Inflammatory macrophage (primary cell): ENCODE data around the gene NHLRC3.
"Not testable (repeated sequence)": the region's sequence is repeated elsewhere in the genome, so short reads cannot be mapped to it uniquely, and the experiment has no call there.

Source experiments
- DNase-seq, 2 donors: peaks; one replicate each; pipeline ENCODE4 v3.0.0-alpha.2; 2020 to 2022
- total RNA-seq, 18 experiments: gene quantifications; one replicate each; lab custom pipeline; 2026; ENCODE audit warnings: mixed read lengths in 6 of 18, inconsistent platforms in 2 of 18; lab: John Stamatoyannopoulos, UW

The NHLRC3 gene, protein sequence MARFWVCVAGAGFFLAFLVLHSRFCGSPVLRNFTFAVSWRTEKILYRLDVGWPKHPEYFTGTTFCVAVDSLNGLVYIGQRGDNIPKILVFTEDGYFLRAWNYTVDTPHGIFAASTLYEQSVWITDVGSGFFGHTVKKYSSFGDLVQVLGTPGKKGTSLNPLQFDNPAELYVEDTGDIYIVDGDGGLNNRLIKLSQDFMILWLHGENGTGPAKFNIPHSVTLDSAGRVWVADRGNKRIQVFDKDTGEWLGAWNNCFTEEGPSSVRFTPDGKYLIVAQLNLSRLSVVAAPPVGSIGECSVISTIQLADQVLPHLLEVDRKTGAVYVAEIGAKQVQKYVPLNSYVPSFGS
- 65.2 to 187 (median 117) reads per million in 18 experiments for total RNA-seq

- DNase-seq = peak; percentile 91 to 95
Observed at GRCh38 chr13:39037880-39038568, at the start of gene NHLRC3, which contains the start of gene PROSER1. Gene NHLRC3, plus strand, starts transcription at chr13:39038456. Its CDS starts 184 bp downstream, at chr13:39038640. Gene PROSER1, minus strand, starts transcription at chr13:39038089. Its CDS starts 847 bp downstream, at chr13:39037242.

DNA sequence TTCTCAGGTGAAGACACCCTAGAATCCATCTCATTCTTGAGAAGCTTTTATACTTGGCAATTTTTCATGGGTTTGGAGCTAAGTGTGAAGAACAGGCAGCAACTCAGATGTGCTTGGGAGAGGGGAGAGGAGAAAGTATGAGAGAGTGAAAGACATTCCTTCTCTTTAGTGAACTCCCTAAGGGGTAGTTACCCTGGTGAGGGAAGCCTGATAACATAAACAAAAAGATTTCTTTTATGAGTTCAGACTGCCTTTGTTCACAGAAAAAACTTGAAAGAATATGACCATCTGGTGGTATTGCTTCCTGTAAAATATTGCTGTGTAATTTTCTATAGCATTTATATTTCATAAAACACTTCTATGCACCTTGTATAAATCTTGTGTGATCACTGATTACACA is 47.6 kb upstream of the NHLRC3 start, which contains the start of gene STOML3:
Gene STOML3, minus strand, starts transcription at position 139 of the 400 bp plus-strand sequence. Its CDS starts 110 bp downstream, at position 29.
- DNase-seq = no peak

DNA sequence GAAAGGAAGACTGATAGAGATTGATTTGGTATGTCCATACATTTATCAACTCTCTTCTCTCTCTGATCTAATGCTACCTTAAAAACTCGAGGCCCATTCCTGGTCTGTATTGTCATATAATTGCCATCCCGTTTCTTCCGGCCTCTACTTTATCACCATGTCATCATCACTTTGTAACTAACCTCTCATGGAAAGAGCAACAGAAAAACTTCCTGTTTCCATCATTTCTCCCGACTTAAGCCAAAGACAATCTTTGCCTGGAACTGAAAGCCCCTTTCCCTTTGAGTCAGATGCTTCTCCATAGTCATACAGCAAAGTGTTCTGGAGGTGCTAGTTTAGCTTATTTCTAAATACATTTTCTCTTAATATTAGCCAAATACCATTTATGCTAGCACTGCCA is 44.9 kb upstream of the NHLRC3 start:
- no peak for DNase-seq

DNA sequence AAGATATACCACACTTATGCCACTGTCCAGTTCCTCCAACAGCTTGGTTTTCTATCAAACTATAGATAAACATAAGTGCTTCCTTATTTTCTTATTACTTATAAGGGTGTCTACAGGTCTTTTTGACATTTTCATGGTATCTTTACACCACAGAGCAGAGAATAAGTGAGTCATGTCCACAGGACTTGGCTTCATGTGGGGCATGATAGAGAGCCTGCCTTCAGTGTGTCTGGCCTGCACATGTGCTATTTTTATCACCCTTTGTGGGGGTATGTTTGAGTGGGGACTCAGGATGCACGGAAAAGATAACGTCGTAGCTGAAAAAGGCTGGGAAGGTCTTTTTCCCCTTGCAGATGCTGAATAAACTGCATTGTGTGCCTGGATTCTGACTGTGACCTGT is 39.5 kb upstream of the NHLRC3 start:
- DNase-seq = no peak

DNA sequence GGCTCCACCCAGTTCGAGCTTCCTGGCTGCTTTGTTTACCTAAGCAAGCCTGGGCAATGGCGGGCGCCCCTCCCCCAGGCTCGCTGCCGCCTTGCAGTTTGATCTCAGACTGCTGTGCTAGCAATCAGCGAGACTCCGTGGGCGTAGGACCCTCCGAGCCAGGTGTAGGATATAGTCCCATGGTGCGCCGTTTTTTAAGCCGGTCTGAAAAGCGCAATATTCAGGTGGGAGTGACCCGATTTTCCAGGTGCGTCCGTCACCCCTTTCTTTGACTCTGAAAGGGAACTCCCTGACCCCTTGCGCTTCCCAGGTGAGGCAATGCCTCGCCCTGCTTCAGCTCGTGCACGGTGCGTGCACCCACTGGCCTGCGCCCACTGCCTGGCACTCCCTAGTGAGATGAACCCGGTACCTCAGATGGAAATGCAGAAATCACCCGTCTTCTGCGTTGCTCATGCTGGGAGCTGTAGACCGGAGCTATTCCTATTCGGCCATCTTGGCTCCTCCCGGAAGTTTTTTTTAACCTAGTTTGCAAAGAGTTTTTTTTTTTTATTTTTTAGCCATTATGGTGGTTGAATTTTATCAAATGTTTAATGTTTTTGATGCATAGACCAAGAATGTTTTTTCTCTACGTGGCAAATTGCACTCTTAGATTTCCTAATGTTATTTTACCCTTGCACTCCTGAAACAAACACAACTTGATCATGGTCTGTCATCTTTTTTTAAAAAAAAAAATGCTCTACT is 31.7 kb upstream of the NHLRC3 start:
- not testable (repeated sequence) for DNase-seq

GRCh38 chr13:39012608-39013007 is 25.6 kb upstream of the NHLRC3 start:
- no peak for DNase-seq

- DNase-seq = no peak
Observed at GRCh38 chr13:39013462-39013861, 24.8 kb upstream of the NHLRC3 start.

- no peak for DNase-seq
Observed at GRCh38 chr13:39016087-39016486, 22.2 kb upstream of the NHLRC3 start.

GRCh38 chr13:39016787-39017186 is 21.5 kb upstream of the NHLRC3 start:
- DNase-seq = no peak

DNA sequence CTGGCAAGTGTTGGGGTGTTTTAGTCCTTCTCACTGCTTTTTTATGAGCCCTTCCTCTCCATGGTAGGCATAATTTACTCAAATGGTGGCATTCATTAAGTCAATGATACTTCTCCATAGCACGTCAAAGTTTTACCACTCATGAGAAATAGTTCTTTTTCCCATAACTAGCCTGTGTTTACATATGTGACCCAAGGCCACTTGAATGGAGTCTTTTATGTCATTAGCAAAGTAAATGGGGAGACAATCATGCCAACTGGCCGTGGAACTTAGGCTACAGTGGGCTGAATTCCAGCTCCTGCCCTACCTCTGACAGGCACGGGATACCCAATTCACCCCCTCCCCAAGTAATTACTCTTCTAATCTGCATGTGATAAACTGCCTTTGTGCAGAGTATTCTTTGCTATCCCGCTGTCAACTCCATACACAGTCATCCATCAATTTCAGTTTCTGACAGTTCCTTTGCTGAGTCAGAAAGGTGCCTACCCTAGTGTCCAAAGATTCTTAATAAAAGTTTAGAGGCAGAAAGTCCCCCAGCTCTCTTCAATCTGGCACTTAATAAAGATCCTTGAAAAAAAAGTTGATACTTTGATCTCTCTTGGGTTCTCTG is 17.3 kb upstream of the NHLRC3 start:
- DNase-seq = no peak

GRCh38 chr13:39023316-39023715 is 14.9 kb upstream of the NHLRC3 start:
- DNase-seq = no peak

- DNase-seq = no peak
Observed at GRCh38 chr13:39023761-39024160, 14.5 kb upstream of the NHLRC3 start.

GRCh38 chr13:39025433-39025839 is 12.8 kb upstream of the NHLRC3 start:
- no peak for DNase-seq

DNA sequence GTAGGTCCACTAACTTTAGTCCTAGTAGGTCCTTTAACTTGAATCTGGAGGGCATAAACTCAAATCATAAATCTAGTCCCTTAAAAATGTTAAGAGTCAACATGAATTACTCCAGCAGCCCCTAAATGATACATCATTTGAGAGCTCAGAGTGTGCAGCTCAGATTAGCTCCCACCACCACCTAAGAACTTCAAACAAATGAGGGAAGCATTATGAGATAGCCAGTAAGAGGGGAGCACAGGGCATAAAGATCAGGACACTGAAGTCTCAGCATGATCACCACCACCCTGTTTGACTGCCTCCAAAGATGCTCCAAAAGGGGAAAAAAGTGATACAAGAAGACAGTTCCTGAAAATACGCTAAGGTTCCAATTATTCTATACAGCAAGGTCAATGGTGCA is 6.1 kb upstream of the NHLRC3 start:
- no peak for DNase-seq

- no peak for DNase-seq
Observed at GRCh38 chr13:39034085-39034484, 4.2 kb upstream of the NHLRC3 start.

- no peak for DNase-seq
Observed at GRCh38 chr13:39035204-39035603, 3.1 kb upstream of the NHLRC3 start.

GRCh38 chr13:39035799-39036198 is 2.5 kb upstream of the NHLRC3 start:
- no peak for DNase-seq

- no peak for DNase-seq
Observed at GRCh38 chr13:39036212-39036611, 2.0 kb upstream of the NHLRC3 start.

DNA sequence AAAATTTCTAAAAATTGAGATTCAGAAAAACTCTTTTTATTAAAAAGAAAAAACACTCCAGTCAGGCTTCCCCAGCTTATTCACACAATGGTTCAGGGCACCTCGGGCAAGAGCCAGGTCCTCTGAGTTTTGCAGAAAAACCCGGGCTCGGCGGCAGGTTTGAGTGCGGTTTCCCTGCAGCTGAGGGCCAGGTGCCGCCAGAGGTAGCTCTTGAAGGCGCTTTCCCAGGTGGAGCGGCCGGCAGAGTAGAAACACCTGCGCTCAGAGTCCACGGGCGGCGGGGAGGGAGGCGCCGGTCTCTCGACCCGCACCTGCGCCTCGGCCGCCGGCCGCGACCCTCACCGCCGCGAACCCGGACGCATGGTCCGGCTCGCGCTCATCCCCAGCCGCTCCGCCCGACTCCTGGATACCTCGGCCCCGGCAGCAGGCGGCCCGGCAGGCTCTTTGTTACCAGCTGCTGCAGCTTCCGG is 811 bp upstream of the NHLRC3 start:
- DNase-seq = no peak

DNA sequence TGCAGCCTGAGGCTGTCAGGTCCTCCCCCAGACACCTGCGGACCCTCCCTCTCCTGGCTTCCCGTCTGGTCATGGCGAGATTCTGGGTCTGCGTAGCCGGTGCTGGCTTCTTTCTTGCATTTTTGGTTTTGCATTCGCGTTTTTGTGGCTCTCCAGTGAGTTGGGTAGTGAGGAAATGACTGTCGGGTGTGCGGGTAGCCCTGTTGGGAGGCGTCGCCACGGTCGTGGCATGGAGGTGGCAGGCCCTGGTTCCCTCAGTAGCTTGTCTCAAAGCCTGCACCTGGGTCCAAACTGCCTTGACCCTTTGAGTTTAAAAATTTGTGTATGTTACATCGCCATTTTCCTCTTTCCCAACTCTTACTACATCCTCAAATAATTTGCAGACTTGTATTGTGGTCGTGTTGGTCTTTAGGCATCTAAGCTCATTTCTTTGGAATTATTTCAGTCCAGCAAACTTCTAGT is 344 bp downstream of the NHLRC3 start:
- peak; percentile 32 to 47 for DNase-seq

- peak; percentile 56 to 79 for DNase-seq
Observed at GRCh38 chr13:39039041-39039440, 785 bp downstream of the NHLRC3 start.

DNA sequence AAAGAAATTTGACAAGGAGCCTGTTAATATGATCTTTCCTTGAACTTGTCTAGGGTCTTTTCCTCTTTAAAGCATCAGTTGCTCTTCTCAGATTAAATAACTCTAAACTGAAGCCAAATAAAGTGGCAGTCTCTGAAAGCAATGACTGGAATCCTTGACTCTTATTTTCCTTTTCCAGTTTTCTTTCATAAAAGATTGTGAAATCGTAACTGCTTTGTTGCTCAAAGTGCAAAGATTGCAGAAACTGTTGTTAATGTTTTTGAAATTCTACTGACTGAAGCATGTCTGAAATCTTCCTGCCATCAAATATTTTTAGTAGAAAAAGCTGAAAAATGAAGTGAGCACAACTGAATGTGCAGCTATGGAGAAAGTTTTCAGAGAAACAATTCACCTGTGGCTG is 1.9 kb downstream of the NHLRC3 start:
- DNase-seq = peak in 1 of 2 donors; percentile 57
